LHCN-M2 (cell line): ENCODE data around the gene RPS6KB2. TPM values are rescaled to one million over a fixed set of nuclear protein-coding genes. Genes with fewer than 3 reads are reported as not detected.
"Not testable (repeated sequence)": the region's sequence is repeated elsewhere in the genome, so short reads cannot be mapped to it uniquely, and the experiment has no call there.

Experiments used
- DNase-seq: peaks from one replicate; pipeline ENCODE4 v3.0.0-alpha.2; 2012; ENCODE audit warnings: low read depth
- total RNA-seq: library from RNA; depleted of rRNA; stranded (reverse); fragments of >200 nt; gene quantifications from 2 replicates; pipeline ENCODE4 v1.2.3, GENCODE V29; 2014

RPS6KB2 gene
- total RNA-seq, 1 experiment from 2014 or later: 56.1 TPM

DNA sequence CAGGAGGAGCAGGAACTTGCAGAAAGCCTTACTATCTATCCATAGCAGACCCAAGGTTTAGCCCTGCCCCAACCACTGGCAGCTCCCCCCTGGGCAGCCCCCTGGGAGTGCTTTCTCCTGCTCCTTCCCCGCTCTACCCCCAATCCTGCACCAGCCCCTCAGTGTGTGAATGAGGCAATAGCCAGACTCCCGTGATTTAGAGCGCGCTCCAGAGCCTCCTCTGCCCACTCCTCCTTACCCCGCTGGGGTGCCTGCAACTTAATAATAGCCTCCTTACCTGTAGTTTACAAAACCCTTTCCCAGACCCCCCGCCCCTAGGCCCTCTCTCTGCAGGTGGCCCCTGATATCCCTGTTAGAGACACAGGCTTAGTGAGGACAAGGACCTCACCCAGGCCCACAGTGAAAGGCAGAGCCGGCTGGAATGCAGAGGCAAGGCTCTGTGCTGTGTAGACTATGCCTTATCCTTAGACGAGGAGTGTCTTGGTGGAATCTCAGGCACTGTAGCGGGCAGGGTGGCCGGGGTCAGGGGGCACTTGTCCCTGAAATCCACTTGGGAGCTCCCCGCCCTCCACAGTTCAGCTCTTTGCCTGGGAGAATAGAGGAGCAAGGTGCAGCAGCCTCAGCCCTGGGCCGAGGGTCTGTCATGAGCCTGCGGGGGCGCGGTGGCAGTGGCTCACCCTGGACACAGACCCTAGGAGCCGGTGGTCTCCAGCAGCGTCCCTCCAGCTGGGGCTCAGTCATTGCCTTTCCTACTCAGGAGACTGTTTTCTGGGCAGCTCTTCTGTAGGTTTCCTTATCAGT is 17.1 kb upstream of the RPS6KB2 start:
- DNase-seq: no peak

DNA sequence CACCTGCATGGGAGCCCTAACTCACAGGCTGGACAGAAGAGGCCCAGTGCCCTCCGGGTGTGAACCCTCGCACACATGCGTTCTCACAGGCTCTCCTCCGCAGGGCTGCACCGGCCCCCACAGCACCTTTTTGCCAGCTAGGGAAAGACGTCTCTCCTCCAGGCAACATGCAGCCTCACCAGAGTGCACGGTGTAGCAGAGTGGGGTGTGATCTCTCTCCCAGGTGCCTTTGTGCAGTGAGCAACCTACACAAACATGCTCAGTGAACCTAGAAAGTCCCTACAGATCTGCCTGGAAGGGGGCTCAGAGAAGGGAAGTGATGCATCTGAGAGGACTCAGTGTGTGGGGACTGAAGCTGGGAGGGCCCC is 16.5 kb upstream of the RPS6KB2 start:
- no peak for DNase-seq

DNA sequence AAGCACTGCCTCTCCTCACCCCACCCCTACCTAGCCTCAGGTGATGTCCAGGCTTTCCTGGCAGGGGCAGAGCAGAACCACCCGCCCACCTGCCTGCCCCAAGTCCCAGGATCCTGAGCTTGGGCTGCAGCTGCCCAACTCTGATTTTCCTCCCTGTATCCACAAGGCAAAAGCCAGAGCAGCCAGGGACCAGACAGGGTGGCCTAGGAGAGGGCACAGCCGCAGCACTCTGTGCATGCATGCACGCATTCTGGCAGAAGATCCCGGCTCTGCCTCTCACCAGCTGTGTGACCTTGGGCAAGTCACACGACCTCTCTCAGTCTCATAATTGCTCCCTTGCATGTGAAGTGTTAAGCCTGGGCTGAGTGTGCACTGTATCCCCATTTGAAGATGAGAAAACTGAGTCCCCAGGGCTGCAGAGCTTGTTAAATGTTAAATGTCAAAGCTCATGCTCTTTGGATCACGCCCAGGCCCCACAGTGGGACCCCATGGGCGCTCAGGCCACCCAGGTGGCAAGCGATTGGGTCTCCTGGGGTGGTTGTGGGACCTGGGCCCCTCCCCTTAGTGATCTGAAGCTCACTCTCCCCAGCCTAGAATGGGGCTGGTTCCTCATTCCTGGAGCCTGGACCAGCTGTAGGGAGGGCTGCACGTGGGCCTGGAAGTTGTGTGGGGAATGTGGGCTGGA is 15.7 kb upstream of the RPS6KB2 start:
- peak; percentile 17 for DNase-seq

DNA sequence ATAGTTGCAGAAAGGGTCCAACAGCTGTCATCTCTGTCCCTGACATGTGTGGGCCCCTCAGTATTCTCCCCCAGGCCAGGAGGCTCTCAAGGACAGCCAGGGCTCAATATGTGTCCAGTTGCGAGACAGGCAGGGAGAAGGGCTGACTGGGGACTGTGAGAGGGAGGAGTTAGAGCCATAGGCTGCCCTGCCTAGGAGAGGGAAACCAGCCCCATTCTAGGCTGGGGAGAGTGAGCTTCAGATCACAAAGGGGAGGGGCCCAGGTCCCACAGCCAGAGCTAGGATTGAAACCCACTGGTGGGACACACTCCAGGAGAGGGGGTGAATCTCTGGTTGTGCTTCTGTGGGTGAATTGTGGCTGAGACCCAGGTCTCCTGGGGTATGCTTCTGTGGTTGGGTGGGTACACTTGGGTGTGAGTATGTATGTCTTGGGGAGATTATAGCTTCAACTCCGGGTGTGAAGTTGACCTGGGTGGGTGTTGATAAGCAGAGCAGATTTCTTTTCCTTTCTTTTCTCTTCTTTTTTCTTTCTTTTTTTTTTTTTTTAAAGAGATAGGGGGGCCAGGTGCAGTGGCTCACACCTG is 14.9 kb upstream of the RPS6KB2 start:
- DNase-seq: no peak

DNA sequence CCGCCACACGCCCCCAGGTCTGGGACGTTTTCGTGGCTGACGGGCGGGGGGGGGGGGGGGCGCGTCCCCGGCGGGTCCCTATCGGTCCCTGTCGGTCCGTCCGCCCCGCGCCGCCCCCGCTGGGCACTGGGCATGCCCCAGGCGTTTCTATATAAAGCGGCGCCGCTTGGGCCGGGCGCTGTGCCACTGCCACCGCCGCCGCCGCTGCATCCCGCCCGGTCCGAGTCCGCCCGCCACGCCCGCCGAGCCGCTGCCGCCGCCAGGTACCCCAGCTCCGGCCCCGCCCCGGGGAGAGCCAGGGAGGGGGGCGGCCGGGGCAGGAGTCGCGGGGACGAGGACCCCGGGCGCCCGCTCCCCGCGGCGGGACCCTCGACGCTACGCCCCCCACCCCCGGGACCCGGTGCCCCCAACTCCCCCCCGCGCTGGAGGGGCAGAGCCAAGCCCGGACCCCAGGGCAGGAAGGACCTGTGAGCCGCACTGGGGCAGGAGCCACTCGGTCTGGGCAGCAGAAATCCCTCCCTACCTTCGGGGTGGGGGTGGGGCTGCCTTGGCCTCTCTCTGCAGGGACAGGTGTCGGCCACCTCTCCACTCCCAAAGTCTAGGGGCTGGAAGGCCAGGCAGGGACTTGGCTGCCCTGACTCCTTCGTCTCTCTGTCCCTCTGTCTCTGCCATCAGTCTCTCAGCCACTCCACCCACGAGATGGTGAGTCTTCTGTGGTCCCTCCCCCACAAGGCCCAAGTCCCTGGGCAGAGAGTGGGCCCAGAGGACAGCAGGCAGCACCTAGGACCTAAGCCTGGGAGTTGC is 12.6 kb upstream of the RPS6KB2 start, which contains the start of gene CARNS1:
CARNS1 (plus strand) TSS at position 178 of the 804 bp plus-strand sequence; CDS start at position 700, 522 bp downstream.
- DNase-seq: no peak

DNA sequence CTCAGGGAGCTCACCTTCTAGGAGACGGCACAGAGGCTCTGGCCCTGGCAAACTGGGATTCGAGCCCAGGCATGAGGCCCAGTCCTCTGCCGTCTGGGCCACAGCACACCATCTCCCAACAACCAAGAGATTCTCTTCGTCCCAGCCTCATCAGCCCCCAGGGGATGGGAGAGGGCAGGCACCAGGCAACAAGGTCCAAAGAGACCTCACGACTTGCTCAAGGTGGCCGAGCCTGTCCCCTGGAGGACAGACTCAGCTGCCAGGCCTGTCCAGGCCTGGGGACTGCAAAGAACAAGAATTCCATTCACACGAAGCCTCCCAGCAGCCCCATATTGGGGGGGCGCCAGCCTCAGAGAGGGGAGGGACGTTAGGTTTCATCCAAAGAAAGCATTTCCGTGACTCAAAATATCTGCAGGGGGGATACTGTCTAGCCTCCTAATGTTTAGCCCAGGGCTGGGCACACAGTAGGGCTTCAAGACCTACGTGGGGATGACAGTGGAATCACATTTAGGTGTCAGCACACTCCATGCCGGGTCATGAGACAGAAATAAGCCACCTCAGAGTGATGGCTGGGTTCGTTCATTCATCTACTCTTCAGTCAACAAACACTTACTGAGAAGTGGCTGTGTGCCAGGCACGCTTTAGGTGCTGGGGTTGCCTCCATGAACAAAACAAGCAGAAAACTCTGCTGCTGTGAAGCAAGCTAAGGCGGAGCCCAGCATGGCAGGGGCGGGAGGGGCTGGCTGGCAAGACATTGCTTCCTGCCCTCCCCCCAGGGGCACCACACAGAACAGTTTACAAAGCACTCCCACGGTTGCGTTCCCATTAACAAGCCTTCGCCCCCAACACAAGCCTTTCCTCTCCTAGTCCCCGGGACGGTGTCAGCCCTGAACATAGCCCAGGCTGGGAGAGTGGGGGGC is 11.6 kb upstream of the RPS6KB2 start:
- peak; percentile 28 for DNase-seq

DNA sequence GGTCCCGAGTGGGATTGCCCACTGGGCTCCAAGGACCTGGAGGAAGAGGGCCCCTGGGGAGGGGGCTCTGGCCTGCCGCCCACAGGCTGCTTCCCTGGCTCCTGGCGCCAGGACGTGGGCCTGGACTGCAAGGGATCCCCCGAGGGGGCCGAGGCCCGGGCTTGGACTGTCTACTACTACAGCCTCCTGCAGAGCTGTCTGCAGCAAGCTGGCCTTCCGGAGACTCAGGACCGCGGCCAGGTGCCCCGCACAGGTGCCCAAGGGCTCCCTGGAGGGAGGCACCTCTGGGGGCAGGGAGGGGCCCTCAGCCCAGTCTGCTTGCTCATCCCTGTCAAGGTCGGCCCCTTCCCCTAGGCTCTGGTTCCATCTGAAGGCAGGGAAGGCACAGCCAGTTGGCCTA is 10.9 kb upstream of the RPS6KB2 start:
- no peak for DNase-seq

DNA sequence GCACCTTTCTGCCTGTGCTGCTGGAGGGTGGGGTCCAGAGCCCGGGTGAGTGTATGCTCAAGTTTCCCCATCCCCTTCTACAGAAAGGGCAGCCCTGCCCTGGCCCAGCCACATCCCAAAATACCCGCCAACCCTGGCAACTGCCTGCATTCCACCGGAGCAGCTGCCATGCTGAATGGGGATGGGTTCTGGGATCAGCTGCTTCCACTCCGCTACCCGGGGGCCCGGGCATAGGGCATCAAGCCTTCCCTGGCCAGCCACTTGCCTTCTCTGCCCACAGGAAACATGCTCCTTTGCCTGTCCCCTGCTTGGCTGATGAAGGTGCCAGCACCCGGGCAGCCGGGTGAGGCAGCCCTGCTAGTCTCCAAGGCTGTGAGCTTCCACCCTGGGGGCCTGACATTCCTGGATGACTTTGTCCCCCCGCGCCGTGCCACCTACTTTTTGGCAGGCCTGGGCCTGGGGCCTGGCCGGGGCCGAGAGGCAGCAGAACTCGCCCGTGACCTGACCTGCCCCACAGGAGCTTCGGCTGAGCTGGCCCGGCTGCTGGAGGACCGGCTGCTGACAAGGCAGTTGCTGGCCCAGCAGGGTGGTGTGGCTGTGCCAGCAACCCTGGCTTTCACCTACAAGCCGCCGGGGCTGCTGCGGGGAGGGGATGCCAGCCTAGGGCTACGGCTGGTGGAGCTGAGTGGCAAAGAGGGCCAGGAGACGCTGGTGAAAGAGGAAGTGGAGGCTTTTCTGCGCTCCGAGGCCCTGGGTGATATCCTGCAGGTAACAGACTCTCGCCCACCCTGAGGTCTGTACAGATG is 9.6 kb upstream of the RPS6KB2 start:
- DNase-seq: peak; percentile 64

DNA sequence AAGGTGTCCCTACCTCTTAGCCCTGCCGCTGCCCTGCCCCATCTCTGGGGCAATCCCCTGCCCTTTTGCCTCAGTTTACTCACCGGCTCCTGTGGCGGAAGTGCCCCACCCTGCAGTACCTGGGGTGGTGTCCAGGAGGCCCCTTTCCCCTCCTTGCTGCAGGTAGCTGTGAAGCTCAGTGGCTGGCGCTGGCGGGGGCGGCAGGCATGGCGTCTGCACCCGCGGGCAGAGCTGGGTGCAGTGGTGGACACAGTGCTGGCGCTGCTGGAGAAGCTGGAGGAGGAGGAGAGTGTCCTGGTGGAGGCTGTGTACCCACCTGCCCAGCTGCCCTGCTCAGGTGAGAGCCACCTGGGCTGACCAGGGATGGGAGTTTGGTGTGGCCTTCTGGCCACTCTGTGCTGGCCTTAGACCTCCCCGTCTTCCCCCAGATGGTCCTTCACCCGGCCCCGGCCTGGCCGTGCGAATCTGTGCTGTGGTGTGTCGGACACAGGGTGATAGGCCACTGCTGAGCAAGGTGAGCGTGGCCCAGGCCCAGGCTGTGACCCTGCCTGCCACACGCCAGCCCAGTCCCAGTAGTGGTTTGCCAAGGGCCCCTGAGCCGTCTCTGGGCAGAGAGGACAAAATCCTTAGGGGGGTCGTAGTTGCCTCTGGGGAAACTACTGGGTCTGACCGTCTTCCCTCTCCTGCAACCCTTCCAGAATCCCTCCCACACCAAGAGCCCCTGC is 8.8 kb upstream of the RPS6KB2 start:
- no peak for DNase-seq

DNA sequence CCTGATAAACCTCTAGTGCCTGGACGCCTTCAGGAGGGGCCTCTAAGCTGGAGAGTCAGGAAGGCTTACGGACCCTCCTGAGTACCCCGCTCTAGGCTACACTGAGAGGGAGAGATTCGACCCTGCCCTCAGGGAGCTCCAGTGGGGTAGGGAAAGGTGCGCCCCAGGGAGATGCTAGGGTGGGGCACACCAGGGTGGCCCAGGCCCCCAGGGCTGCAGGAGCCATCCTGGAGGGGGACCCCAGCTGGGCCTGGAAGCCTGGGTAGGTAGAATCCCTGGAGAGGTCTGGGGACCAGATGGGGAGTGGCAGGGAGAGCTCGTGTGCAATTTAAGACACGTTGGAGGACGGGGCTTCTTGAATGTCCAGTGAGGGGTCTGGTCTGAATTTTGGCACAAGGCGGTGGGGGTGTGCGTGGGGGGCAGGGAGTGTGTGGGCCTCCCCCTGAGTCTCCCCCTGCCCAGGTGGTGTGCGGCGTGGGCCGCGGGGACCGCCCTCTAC is 8.1 kb upstream of the RPS6KB2 start:
- no peak for DNase-seq

DNA sequence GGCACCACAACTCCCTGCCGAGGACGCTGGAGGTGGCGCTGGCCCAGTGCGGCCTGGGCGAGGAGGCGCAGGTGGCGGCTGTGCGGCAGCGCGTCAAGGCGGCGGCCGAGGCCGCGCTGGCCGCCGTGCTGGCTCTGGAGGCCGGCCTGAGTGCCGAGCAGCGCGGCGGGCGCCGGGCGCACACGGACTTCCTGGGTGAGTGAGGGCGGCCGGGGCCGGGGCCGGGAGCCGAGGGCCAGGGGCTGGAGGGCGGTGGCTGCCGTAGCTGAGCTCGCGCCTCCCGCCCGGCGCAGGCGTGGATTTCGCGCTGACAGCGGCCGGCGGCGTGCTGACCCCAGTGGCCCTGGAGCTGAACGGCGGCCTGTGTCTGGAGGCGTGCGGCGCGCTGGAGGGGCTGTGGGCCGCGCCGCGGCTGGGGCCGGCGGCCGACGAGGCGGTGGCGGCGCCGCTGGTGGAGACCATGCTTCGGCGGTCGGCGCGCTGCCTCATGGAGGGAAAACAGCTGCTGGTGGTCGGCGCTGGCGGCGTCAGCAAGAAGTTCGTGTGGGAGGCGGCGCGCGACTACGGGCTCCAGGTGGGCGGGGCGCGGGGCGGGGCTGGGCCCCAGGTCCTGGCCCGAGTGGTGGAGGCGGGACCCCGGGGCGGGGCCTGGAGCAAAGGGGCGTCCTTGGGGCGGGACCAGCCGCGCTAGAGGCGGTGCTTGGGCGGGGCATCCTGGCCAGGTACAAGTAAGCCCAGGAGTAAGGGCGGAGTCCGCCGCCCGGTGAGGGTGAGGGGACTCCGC is 7.5 kb upstream of the RPS6KB2 start:
- peak; percentile 87 for DNase-seq

DNA sequence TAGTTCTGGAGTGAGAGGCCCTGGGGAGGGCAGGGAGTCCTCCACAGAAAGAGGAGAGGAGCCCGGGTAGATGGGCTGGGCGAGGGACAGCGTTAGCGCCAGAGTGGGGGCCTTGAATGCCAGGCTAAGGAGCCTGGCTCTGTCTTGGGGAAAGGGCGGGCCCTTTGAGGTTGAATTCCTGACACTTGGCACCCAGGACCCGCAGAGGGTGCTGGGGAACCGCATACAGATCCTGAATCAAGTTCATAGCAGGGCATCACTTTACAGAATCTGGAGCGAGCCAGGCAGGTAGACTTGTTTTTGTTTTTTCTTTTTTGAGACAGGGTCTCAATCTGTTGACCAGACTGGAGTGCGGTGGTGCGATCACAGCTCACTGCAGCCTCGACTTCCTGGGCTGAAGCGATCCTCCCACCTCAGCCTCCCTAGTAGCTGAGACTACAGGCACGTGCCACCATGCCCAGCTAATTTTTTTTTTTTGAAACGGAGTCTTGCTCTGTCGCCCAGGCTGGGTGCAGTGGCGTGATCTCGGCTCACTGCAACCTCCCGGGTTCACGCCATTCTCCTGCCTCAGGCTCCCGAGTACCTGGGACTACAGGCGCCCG is 6.8 kb upstream of the RPS6KB2 start:
- DNase-seq: no peak

DNA sequence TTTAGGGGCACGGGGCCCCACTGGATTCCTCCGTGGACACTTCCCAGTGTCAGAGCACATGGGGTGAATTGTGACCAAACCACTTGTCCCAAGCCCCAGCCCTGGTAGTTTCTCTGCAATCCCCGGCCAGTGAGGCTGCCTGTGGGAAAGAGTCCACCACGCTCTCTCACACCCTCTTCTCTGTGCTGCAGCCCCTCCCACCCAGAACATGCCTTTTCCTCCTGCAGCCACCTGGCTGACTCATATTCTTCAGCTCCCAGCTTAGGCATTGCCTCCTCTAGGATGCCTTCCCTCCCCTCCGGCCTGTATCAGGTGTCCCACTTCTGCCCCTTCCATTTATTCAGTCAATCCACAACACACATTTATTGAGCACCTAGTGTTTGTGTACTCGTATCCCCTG is 5.4 kb upstream of the RPS6KB2 start:
- no peak for DNase-seq

DNA sequence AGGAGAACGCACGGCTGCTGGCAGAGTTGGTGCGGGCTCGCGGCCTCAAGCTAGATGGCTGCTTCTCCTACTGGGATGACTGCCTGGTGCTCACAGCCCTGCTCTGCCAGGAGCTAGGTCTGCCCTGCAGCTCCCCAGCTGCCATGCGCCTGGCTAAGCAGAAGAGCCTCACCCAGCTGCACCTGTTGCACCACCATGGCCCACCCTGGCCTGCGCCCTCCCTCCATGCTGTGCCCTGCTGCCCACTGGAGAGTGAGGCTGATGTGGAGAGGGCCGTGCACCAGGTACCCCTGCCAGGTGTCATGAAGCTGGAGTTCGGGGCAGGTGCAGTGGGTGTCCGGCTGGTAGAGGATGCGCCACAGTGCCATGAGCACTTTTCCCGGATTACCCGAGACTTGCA is 4.8 kb upstream of the RPS6KB2 start:
- no peak for DNase-seq

DNA sequence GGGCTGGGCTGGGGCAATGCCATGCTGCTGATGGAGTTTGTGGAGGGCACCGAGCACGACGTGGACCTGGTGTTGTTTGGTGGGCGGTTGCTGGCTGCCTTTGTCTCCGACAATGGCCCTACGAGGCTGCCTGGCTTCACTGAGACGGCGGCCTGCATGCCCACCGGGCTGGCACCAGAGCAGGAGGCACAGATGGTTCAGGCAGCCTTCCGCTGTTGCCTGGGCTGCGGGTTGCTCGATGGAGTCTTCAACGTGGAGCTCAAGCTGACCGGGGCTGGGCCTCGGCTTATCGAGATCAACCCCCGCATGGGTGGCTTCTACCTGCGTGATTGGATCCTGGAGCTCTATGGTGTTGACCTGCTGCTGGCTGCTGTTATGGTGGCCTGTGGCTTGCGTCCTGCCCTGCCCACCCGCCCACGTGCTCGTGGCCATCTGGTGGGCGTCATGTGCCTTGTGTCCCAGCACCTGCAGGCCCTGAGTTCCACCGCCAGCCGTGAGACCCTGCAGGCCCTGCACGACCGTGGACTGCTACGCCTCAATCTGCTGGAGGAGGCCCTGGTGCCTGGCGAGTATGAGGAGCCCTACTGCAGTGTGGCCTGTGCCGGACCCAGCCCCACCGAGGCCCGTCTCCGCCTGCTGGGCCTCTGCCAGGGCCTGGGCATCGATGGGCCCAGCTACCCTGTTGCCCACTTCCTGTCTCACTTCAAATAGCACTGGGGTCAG is 4.2 kb upstream of the RPS6KB2 start:
- no peak for DNase-seq

DNA sequence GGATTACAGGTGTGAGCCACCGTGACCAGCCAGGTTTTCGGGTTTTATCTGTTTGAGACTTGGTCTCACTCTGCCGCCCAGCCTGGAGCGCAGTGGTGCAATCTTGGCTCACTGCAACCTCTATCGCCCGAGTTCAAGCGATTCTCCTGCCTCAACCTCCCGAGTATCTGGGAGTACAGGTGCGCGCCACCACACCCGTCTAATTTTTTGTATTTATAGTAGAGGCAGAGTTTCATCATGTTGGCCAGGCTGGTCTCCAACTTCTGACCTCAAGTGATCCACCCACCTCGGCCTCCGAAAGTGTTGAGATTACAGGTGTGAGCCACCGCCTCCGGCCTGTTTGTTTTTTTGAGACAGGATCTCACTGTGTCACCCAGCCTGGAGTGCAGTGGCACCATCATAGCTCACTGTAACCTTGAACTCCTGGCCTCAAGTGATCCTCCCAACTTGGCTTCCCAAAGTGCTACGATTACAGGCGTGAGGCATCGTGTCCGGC is 882 bp upstream of the RPS6KB2 start:
- DNase-seq: not testable (repeated sequence)
